SK-N-MC (cell line): ENCODE data around the gene NR5A2.

Experiments used
- DNase-seq: peaks from one replicate; pipeline ENCODE4 v3.0.0-alpha.2; 2011; ENCODE audit warnings: low read depth, low spot score
- H3K27ac ChIP-seq: fragments of 200-600 bp; sonication (generic); 2 replicates; pipeline ENCODE4 v1.5.1; 2016; ENCODE audit warnings: mixed run types
- H3K36me3 ChIP-seq: fragments of 200-600 bp; sonication (generic); 2 replicates; pipeline ENCODE4 v1.6.1; 2017; ENCODE audit warnings: antibody characterized with exemption, low read length, mixed read lengths; ENCODE audit not compliant: insufficient read depth
- H3K4me3 ChIP-seq: fragments of 200-600 bp; sonication (generic); 2 replicates; pipeline ENCODE4 v1.5.1; 2016
- H3K9ac ChIP-seq: fragments of 200-600 bp; sonication (generic); 2 replicates; pipeline ENCODE4 v1.8.0; 2017; ENCODE audit warnings: mixed run types, mixed read lengths; ENCODE audit not compliant: insufficient read length
- H3K9me3 ChIP-seq: fragments of 200-600 bp; sonication (generic); 2 replicates; pipeline ENCODE4 v1.6.1; 2017; ENCODE audit warnings: low read depth, mild to moderate bottlenecking, antibody characterized with exemption, low read length, moderate library complexity, mixed read lengths
- EZH2 ChIP-seq: fragments of 200-600 bp; sonication (generic); IDR thresholded peaks from one replicate; pipeline ENCODE4 v1.6.1; 2017; ENCODE audit warnings: antibody characterized with exemption
- FOXP2 ChIP-seq: optimal IDR thresholded peaks from 2 replicates; pipeline ENCODE3; 2011; ENCODE audit warnings: mild to moderate bottlenecking, moderate library complexity; ENCODE audit not compliant: insufficient read depth; ENCODE audit errors: extremely low read length, control extremely low read depth
- POLR2AphosphoS5 ChIP-seq: IDR thresholded peaks from 2 replicates; pipeline ENCODE4 v1.6.1; 2012; ENCODE audit warnings: mild to moderate bottlenecking, low read depth, low read length, borderline replicate concordance

Gene NR5A2

DNA sequence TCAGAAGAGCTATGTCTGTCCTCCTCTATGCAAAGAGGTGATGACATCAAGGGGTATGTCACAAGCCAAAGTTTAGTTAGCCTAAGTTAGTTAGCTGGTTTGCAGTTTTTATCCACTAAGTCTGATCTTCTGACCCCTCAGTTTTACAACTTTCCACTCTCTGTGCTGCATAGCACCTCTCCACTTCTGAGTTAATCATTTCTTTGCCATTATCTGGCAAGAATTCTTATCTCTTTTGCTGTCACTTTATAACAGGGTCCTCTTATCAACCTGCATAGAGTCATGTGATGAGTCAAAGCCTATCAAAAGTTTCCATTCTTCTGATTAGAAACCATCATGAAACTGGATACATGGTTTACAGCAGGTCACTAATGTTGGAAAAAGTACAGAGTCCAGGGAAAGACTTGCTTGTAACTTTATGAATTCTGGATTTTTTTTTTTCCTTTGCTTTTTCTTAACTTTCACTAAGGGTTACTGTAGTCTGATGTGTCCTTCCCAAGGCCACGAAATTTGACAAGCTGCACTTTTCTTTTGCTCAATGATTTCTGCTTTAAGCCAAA lies at the start of gene NR5A2:
Gene NR5A2, plus strand, starts transcription at position 447 of the 560 bp plus-strand sequence. CDS start 138 bp downstream, outside the sequence.
- Histone ChIP-seq H3K36me3 (no peaks in the 10 kb centered on the region), H3K4me3 (peak within 1 kb of the TSS; percentile 77), H3K9ac (peak within 1 kb of the TSS; percentile 52), H3K9me3 (no peaks in the 10 kb centered on the region), H3K27ac (no peak within 1 kb of the TSS)
- no peak for TF ChIP-seq FOXP2
- no peak for TF ChIP-seq EZH2
- TF ChIP-seq POLR2AphosphoS5 = no peak
- DNase-seq = no peak

DNA sequence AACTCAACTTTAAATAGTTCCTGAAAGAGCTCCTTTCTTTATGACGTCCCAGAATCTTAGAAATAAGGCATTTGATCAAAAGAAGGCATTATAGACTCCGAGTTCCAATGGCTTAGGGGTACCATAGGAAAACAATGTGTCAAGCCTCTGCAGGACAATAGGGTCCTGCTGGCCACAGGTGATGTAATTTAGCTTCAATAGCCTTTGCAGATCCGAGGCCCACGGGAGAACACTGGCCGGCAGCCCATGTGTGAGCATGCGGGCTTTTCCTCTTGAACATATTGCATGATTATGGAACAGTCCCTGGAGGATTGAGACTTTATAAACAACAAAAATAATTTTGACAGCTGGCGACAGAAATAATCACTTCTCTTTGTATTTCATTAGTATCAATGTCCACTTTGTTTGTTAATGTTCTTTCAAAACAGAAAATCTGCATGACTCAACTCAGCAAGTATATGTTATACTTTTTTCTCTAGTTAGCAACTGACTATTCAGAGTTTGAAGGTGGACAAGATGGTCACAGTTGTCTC lies 49.0 kb upstream of the NR5A2 start:
- Histone ChIP-seq H3K27ac (no peak overlapping the region), H3K36me3 (no peaks in the 10 kb centered on the region)
- no peak for DNase-seq

DNA sequence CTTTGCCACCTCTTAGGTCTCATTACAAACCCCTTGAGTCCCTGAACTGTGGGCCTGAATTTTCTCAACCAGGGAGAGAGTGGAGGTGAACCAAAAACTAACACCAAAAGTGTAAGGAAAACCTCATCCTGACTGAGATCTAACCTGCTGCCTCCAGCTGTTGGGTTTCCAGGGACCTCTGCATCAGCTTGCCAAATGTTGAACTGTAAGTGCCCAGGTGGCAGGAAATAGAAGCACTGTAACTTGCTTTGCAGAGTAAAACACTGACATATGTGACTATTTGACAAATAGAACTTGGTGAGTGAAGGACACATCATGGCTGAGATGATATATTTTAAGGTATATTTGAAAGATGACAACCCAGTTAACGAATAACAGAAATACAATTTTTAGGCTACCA lies 48.4 kb upstream of the NR5A2 start:
- TF ChIP-seq FOXP2 = no peak
- no peak for TF ChIP-seq EZH2
- no peak for TF ChIP-seq POLR2AphosphoS5
- Histone ChIP-seq H3K36me3 (no peaks in the 10 kb centered on the region), H3K4me3 (no peak overlapping the region), H3K9me3 (no peaks in the 10 kb centered on the region), H3K9ac (no peak overlapping the region), H3K27ac (no peak overlapping the region)
- no peak for DNase-seq

More for the DNA sequence above, 49.0 kb upstream of the NR5A2 start:
- TF ChIP-seq FOXP2 (no peak), EZH2 (no peak), POLR2AphosphoS5 (no peak)
- H3K4me3 ChIP-seq = no peak overlapping the region
- no peaks in the 10 kb centered on the region for H3K9me3 ChIP-seq
- H3K9ac ChIP-seq = no peak overlapping the region

DNA sequence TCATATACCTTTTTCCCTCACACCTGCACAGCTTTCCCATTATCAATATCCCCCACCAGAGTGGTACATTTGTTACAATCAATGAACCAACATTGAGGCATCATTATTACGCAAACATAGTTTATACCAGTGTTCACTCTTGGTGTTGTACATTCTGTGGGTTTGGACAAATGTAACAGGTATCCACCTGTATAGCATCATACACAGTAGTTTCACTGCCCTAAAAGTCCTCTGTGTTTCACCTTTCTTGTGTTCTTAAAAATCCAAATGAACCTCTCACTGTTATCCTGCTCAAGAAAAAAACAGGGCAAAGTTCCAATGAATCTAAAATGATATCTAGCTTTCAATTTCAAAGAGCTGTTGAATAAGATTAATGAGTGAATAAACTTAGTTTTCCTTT lies 45.9 kb upstream of the NR5A2 start:
- TF ChIP-seq EZH2 = no peak
- TF ChIP-seq FOXP2 = no peak
- no peak for TF ChIP-seq POLR2AphosphoS5
- DNase-seq = no peak
- H3K9ac ChIP-seq = no peak overlapping the region
- no peak overlapping the region for H3K4me3 ChIP-seq
- H3K9me3 ChIP-seq = no peaks in the 10 kb centered on the region
- no peak overlapping the region for H3K27ac ChIP-seq
- no peaks in the 10 kb centered on the region for H3K36me3 ChIP-seq

DNA sequence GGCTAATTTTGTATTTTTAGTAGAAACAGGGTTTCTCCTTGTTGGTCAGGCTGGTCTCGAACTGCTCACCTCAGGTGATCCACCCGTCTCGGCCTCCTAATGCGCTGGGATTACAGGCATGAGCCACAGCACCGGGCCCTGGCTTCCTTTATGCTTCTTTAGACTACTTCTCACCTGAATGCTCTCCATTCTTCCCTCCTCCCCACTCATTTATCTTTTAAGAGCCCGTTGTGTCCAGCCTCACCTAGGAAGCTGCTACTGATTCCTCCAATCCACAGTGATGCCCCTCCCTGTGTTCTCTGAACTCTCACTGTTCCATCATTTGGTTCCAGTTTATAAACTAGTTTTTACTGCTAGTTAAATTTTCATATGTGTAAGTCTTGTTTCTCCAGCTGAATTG lies 44.9 kb upstream of the NR5A2 start:
- no peak overlapping the region for H3K4me3 ChIP-seq
- H3K36me3 ChIP-seq = no peaks in the 10 kb centered on the region
- no peak overlapping the region for H3K27ac ChIP-seq
- no peak overlapping the region for H3K9ac ChIP-seq
- TF ChIP-seq FOXP2 (no peak), POLR2AphosphoS5 (no peak), EZH2 (no peak)
- H3K9me3 ChIP-seq = no peaks in the 10 kb centered on the region
- DNase-seq = no peak

DNA sequence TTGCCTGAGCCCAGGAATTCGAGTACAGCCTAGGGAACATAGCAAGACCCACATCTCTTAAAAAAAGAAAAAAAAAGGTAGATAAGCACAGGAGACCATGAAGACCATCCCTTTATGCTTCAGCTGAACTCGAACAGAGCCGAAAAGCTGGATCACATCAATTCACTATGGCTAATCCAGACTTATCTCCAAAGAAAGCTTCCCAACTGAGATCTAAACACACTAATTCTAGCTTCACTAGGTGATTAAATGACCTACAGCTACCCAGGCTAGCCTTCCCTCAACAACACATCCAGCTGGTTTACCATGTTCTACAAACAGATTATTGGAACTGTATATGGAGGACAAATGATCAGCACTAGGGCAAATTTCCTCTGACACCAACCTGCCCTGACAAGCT lies 44.0 kb upstream of the NR5A2 start:
- TF ChIP-seq POLR2AphosphoS5 (no peak), FOXP2 (no peak), EZH2 (no peak)
- DNase-seq = no peak
- Histone ChIP-seq H3K36me3 (no peaks in the 10 kb centered on the region), H3K4me3 (no peak overlapping the region), H3K9me3 (no peaks in the 10 kb centered on the region), H3K27ac (no peak overlapping the region), H3K9ac (no peak overlapping the region)

DNA sequence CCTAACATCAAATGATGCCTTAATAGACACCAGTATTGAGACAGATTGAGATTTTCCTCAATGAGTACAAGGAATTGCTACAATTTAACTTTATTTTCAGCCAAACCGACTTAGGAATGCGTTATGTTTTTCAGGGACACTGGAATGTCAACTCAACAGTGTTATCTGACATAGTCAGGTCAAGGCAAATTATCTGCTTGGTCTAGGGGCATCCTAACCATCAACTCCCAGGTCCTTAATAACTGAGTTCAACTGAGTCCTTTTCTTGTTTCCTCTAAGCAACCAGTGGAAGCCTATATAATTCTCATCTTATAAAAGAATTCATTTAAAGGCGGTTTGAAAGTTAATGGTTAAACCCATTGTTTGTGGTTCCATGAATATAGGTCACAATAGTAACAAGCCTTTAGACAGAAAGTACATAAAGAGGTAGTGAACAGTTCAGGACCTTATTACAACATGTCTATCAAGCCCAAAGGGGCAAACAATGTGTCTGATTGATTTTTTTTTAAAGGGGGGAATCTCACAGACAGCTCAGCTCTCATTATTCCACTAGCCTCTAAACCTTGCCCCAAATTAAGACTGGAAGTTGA lies 32.3 kb upstream of the NR5A2 start:
- TF ChIP-seq EZH2 (no peak), FOXP2 (no peak), POLR2AphosphoS5 (no peak)
- Histone ChIP-seq H3K27ac (no peak overlapping the region), H3K9me3 (no peaks in the 10 kb centered on the region), H3K4me3 (no peak overlapping the region), H3K9ac (no peak overlapping the region), H3K36me3 (no peaks in the 10 kb centered on the region)
- no peak for DNase-seq

DNA sequence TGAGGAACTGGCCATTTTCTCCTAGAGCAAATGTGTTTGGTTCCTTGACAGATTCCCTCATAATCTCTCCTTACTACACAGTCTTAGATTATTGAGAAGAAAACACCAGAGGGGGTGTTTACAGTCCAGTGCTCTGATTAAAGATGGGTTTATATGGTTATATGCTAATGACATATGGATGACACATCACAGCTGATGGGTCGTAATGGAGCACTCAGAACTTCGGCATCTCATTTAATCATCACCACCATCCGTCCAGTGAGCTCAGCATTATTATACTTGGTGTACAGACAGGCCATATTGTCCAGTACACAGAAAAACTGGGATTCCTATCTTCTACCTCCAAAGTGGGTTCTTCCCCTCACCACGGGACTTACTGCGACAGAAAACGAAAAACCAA lies 22.3 kb upstream of the NR5A2 start:
- no peaks in the 10 kb centered on the region for H3K36me3 ChIP-seq
- H3K27ac ChIP-seq = no peak overlapping the region
- no peak overlapping the region for H3K9ac ChIP-seq
- TF ChIP-seq EZH2 (no peak), FOXP2 (no peak), POLR2AphosphoS5 (no peak)
- DNase-seq = no peak
- H3K4me3 ChIP-seq = no peak overlapping the region
- H3K9me3 ChIP-seq = no peaks in the 10 kb centered on the region
